SK-N-DZ (cell line): ENCODE measurements around the gene GPR132.
"Not testable (repeated sequence)": the region's sequence is repeated elsewhere in the genome, so short reads cannot be mapped to it uniquely, and the experiment has no call there.

ENCODE experiments used
- DNase-seq: peaks from one replicate; pipeline ENCODE4 v3.0.0-alpha.2; 2015; ENCODE audit warnings: low spot score

GPR132 gene

DNA sequence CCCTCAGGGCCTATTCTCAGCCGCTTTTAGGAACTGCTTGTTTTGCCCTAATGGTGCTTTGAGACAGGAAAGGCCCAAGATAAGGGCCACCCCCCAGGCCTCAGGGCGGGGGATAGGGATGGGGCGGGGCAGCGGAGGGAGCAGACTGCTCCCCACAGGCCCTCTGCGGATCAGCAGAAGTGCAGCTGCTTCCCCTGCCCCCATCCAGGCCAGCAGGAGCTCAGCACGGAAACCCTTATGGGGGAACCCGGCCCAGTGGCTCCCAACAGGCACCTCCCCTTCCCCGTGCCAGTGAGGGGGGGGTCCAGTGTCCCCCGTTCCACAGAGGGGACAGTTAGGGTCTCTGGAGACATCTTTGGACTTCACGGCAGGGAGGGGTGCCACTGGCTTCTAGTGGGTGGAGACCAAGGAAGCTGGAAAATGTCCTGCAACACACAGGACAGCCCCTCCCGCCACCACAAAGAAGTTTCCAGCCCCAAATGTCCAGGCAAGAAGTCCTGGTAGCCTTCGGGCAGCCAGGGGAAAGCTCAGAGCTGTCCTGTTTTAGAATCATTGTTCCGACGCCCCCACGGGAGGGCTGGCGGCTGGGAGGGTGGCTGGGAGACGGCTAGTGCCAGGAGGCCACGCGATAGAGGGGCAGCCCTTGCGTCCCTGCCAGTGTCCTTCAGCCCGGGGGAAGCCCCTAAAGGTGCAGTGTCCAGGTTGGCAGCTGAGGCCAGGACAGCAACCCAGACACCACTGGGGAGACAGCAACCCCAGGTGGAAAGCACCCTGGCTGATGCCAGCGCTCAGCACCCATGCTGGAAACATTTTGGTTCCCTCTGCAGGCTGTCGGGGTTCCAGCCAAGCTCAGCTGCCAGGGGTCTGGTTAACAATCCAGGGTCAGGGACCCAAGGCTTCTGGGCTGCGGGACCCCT lies 10.4 kb upstream of the GPR132 start:
- DNase-seq: no peak

DNA sequence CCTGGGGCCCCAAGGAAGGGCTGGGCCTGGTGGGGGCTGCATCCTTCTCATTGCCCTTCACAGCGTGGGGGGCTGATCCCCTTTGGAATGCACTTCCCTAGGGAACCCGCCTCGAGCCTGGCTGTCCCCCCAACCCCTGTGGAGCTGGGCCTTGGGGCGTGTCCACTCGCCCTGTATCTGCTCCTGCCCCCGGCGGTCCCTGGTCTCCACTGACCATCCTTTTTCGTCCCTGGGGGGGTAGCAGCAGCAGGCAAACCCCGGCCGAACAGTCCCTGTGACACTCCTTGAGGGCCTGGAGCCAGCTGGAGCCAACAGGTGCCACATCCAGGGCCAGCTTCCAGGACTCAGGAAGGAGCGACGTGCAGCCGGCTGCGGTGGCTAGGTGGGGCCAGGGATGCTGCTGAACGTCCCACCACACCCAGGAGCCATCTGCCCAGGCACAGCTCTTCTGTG lies 9.4 kb upstream of the GPR132 start:
- DNase-seq: no peak

DNA sequence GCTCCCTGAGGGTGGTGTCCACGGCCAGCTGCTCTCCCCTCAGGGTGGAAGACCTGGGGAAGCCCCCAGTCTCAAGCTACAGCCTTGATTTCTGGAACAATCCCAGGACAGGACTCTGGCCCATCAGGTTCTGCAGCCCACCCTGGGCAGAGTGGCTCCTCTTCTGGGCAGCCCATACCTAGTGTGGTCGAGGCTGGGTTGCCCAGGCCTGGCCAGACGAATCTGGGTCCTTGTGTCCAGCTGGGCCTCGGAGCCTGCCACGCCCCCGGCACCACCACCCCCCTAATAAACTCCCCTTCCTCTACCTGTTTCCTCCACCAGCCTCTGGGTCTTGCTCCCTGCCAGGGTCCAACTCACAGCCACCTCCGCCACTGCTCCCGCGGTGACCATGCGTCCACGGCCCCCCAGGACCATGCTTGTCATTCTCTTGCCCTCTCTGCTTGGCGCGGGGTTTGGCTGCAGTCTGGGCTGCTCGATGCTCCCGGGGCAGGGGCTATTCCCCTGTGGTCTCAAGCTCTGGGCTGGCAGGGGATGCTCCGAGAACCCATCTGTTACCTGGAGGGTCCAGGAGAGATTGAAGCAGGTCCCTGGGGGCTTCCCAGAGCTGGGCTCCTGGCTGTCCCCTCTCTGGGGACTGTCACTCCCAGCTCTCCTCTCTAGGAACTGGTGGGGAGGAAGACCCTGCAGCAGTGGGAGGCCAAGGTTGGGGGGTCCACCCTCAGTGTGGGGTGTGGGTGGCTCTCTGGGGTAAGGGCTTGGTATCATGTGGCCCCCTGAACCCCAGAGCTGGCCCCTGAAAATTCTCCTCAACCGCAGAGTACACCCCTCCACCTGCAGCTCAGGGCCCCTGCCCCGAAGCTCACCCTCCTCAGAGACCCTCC lies 8.7 kb upstream of the GPR132 start:
- no peak for DNase-seq

DNA sequence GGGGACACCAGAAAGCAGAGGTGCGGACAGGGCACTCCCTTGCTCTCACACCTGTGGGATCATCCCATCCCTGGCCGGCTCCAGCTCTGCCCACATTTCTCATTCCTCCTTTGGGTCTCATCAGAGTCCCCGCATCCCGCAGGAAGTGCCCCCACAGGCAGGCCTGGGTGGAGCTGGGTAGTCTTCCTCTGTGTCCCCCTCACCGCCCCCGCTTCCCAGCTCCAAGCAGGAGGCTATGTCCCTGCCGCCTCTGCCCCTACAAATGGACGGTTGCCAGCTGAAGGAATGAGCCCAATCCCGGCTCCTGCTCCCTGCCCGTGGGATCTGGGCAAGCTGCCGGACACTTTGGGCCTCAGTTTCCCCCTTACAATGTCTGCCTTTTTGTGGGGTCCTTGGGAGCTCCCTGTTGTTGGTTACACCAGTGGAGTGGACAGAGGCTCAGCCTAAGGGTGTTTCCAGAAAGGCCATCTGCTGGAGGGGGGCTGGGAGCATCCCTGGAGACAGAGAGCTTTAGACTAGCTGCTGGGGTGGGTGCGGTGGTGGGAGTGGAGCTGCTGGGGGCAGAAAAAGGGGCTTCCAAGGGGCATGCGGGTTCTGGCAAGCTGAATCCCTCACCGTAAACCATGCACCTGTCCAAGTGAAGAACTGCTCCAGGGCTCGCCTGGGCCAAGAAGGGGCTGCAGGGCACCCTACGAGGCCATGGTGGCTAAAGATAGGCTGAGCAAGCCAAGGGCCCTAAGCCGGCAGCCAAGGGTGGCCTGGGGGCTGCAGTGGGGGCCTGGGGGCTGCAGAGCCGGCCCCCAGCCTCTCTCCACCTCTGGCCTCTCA lies 7.9 kb upstream of the GPR132 start:
- DNase-seq: no peak

DNA sequence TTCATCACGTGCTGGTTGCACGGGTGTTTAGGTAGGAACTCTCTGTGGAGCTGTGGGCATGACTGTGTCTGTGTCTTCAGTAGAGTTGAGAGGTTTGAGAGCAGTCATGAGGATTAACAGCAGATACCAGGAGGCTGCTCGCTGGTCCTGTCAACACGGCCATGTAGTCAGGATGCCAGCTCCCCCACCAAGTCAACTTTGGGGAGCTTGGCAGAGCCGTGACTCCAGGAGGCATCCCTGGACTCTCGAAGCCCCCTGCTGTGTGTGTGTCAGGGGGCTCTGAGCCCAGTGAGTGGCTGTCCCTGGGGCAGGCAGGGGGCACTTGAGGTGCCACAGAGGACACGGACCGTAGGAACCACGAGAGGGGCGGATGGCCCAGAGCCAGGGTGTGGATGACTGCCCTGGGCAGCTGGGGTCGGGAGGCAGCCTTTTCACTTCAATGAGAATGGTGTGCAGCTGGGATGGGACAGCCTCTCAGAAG lies 7.2 kb upstream of the GPR132 start:
- DNase-seq: no peak

DNA sequence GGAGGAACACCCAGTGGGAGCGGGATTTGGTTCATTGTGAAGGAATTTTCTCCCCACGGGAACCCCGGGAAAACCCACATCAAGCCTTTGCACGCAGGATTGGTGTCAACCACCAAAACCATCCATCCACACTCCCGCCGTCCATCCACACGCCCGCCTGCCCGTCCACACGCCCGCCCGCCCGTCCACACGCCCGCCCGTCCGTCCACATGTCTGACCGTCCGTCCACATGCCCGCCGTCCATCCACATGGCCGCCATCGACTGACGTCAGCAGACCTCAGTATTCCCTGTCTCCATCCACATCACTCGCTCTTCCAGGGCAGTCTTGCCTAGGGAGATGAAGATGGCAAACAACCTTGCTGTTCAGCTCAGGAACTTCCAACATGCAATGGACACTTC lies 6.7 kb upstream of the GPR132 start:
- no peak for DNase-seq

DNA sequence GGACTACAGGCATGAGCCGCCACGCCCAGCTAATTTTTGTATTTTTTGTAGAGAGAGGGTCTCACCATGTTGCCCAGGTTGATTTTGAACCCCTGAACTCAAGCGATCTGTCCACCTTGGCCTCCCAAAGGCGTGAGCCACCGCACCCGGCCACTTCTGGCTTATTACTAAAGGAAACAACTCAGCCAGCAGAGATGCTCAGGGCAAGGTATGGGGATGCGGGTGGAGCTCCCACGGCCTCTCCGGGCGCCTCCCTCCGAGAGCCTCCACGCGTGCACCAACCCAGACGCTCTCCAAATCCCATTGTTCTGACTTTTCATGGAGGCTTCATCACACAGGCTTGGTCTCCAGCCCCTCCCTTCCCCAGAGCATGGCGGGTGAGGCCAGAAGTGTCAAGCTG lies 6.1 kb upstream of the GPR132 start:
- DNase-seq: no peak

DNA sequence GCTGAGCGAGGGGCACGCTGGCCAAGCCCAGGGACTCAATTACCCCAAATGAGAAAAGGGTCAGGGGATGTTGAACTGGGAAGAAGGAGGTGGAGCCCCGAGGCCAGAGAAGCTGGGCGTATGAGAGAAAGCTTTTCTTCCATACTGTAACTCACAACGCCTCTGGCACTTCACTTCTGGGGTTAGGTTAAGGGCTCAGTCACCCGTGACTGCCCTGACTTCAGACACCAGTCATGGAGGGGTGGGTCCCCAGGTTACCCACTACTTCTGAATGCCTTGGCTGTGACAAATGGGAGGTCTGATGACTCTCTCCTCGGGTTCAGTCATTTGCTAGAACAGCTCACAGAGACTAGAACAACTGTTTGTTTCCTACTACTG lies 5.5 kb upstream of the GPR132 start:
- no peak for DNase-seq

DNA sequence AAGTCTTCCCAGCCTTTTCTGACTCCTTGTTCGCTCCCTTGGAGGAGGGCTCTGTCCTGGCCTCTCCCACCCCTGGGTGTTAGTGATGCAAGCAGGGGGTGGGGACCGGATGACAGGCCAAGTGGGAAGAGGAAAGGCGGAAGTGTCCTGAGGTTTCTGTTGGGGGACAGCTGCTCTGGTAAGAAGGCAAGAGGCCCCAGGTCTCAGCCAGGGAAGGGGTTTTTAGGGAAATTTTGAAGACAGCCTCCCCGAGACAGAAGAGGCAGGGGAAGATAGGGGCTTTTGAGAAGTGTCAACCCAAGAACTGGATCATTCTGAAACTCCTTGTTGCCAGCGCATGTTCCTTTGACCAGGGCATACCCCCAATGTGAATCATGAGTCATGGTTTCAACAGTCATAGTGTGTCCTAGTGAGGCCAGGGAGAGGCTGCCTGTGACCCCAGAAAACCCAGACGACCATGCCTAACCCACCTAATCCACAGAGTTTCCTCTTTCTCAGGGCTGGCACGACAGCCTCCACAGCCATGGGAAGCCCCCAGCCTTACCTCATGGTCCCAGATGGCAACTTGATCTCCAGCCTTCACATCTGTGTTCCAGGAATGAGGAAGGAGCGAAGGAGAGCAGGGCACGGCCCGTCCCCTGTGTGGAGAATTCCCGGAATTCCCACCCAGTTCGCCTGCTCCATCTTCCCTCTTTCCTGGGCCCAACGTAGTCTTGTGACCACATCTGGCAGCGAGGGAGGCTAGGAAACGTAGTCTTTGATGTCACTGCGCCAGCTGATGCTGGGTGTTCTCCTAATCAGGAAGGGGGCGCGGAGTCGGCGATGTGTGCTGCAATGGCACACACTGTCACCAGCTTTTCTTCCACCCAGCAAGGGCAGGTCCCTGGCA lies 4.9 kb upstream of the GPR132 start:
- no peak for DNase-seq

DNA sequence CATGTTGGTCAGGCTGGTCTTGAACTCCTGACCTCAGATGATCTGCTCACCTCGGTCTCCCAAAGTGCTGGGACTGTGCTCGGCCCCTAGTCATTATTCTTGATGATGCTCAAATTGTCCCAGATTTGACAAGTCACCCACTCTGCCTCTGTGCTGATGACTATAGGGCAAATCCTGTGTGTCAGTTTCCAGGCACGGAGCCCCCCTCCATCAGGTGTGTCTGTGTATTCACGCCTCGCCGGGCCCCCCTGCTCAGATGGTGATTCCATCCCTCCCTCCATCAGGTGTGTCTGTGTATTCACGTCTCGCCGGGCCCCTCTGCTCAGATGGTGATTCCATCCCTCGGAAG lies 4.3 kb upstream of the GPR132 start:
- no peak for DNase-seq

DNA sequence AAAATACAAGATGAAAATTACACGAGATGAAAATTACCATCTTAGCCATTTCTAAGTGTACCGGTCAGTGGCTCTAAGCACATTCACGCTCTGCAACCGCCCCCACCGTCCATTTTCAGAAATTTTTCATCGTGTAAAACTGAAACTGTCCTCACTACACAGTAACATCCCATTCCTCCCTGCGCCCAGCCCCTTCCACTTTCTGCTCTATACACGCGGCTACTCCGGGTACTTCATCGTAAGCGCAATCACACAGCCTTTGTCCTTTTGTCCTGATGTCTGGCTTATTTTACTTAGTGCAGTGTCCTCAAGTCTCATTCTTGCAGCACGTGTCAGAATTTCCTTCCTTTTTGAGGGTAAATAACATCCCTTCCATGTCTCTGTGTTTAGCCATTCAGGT lies 3.6 kb upstream of the GPR132 start:
- no peak for DNase-seq

DNA sequence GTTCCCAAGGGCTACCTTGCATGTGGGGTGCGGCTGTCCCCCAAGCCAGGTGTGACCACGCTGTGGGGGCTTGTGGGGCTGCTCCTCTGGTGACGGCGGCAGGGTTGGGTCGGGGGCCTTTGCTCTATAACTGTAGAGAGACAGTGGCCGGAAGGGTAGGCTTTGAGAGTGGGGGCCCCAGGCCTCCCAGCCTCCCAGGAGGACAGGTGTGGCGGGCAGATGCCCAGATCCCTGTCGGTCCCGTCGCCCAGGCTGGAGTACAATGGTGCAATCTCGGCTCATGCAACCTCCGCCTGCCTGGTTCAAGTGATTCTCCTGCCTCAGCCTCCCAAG lies 2.7 kb upstream of the GPR132 start:
- no peak for DNase-seq

DNA sequence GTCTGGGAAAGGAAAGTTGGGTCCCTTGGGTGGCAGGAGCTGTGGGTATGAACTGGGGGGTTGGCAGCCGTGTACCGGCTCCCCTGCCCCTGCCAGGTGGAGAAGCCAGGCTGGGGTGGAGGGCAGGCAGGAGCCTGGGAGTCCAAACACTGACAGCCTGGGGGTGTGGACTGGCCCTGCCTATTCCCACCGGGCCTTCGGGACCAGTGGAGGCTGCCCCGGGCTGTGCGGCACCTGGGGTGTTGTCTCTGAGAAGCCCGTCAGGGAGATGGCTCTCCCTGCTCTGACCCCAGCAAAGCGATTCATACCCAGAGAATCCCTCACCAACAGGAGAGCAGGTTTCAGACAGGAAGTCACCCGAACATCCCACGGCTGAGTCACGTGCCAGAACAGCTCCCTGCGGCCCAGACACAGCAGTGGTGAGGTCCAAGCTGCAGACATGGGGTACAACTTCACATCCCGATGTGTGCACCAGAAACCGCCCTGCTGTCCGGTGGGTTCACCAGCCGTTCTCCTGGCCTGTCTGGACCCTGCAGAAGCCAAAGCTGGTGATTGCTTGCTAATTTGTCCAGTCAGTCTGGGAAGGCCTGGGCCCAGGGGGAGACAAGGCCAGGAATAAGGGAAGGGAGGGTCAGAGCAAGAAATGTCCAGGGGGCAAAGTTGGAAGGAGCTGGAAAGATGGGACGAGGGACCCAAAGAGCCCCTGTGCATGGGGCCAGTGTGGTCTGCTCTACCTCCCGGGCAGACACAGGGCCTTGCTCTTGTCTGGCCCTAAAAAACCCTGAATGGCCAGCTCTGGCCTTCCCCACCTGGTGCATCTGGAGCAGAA lies 2.1 kb upstream of the GPR132 start:
- DNase-seq: no peak

DNA sequence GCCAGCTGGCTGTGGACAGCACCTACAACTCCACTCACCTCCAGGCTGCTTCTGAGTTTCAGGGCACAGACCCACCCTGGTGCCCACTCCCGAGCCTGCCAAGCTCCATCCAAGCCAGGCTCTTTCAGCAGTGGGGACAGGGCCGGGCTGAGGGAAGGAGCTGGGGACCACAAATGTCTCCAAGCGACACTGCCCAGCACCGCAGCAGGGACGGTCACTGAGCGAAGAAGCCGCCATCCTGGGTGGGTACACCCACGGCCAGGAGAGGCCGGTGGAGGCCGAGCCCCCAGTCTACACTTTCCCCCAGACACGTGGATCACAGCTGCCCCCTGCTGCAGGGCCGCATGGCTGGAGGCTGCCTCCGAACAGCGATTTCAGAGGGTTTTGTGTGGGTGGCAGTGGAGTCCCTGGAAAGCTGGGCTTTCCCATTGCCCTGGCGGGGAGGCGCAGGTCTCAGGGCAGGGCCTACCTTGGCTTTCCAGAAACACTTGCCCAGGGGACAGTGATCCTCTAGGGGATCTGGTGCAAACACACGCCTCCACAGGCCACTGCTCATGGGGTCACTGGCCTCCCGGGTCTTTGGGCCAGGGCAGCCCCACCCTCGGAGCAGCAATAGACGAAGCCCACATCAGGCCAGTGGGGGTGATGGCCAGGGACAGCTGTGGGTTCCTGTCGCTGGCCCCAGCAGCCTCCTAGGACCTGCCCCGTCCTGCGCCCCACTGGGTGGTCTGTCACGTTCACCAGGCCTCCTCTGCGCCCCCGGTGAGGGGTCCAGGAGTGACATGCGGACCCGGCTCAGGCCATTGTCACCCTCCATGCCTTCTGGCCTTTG lies 1.2 kb upstream of the GPR132 start:
- DNase-seq: no peak

DNA sequence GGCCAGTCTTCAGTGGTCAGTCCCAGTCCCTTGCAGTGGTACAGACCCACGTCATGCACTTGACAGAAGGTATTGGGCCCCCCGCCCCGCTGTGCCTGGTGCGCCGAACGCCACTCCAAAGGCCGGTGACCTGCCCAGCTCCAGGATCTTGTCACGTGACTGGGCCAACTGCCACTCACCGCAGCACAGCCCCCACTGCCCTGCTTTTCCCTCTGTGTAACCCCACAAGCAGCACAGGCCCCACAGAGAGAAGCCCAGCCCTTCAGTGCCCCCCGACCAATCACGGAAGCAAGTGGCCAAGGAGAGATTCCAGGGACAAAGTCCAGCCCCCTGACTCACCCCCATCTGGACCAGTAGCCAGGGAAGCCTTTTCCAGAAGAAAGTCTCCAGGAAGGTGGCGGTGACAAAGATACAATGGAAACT lies 498 bp downstream of the GPR132 start:
- no peak for DNase-seq

DNA sequence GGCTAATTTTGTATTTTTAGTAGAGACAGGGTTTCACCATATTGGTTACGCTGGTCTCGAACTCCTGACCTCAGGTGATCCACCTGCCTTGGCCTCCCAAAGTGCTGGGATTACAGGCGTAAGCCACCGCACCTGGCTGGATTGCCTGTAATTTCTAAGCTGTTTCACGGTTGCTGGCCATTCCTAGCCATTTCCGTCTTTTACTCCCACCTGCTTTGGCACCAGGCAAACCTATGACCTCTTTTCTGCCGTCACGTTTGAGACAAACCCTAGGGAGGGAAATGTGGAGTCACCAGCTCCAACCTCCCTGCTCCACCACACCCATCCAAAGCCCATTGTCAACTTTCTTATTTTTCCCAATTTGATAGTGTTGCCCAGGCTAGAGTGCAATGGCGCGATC lies 1.2 kb downstream of the GPR132 start:
- no peak for DNase-seq

DNA sequence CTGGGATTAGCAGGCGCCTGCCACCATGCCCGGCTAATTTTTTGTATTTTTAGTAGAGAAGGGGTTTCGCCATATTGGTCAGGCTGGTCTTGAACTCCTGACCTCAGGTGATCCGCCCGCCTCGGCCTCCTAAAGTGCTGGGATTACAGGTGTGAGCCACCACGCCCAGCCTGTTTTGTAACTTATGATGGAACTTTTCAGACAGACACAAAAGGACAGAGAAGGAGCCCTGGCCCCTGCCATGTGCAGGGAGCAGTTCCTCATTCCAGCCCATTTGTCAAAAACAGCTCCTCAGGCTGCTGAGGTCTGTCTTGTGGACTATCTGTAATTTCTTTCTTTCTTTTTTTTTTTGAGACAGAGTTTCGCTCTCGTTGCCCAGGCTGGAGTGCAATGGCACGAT lies 1.7 kb downstream of the GPR132 start:
- DNase-seq: not testable (repeated sequence)

DNA sequence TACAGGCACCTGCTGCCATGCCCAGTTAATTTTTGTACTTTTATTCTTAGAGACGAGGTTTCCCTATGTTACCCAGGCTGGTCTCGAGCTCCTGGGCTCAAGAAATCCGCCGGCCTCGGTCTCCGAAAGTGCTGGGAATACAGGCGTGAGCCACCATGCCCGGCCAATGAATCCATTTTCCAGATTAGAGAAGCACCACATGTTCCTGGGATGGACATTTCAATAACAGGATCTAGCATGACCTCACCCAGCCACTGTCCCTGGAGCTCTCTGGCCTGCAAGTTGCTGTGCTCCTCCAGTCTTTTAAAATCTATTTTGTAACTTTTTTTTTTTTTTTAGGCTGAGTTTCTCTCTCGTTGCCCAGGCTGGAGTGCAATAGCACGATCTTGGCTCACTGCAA lies 2.2 kb downstream of the GPR132 start:
- DNase-seq: no peak

DNA sequence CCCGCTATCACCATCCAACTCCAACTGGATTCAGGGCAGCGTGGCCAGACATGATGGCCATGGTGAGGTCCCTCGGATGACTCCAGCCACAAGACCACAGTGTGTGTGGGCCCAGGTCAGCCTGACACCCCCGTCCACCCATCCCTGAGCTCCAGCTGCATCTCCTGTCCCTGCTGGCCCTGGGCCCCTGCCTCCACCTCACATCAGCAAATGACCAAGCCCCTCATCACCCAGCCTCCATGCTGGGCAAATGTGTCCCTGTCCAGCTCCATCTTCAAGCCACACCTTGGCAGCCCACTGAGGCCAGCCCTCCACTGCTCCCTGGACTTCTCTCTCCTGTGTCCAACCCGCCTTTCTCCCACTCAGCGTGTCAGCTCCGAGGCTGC lies 3.2 kb downstream of the GPR132 start:
- DNase-seq: no peak
